HG03159 (cell line): Measurements from ENCODE around the gene PLVAP.

Source experiments
- ATAC-seq: cut with Tn5 transposase; IDR thresholded peaks from one replicate; pipeline ENCODE4 v1.9.1; 2021; ENCODE audit warnings: mild to moderate bottlenecking, moderate library complexity; ENCODE audit not compliant: unreplicated experiment

PLVAP gene

GRCh38 chr19:17336872-17337674, 40.1 kb downstream of the PLVAP start, which contains the start of gene GTPBP3:
GTPBP3 (plus strand) TSS chr19:17337553; CDS start chr19:17337612, 59 bp downstream.
- ATAC-seq: peak; percentile 74

DNA sequence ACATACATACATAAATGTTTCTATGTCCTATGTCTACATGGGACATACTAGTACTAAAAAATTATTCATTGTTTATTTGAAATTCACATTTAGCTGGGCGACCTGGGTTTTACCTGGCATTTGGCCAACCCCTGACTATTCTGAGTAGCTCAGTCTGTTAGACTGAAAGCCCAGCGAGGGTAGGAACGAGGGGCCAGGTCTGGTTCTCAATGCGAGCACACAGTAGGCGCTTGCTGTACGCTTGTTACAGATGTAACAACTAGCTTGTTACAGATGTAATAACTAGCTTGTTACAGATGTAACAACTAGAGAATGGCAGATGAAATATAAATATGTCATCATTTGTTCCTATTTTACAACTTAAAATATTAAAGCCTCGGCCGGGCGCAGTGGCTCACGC, 41.6 kb downstream of the PLVAP start:
- no peak for ATAC-seq

GRCh38 chr19:17334414-17335409, 42.4 kb downstream of the PLVAP start, which contains the start of gene ANO8:
ANO8 (minus strand) TSS chr19:17334855; CDS start chr19:17334670, 185 bp downstream.
- peak; percentile 39 for ATAC-seq

DNA sequence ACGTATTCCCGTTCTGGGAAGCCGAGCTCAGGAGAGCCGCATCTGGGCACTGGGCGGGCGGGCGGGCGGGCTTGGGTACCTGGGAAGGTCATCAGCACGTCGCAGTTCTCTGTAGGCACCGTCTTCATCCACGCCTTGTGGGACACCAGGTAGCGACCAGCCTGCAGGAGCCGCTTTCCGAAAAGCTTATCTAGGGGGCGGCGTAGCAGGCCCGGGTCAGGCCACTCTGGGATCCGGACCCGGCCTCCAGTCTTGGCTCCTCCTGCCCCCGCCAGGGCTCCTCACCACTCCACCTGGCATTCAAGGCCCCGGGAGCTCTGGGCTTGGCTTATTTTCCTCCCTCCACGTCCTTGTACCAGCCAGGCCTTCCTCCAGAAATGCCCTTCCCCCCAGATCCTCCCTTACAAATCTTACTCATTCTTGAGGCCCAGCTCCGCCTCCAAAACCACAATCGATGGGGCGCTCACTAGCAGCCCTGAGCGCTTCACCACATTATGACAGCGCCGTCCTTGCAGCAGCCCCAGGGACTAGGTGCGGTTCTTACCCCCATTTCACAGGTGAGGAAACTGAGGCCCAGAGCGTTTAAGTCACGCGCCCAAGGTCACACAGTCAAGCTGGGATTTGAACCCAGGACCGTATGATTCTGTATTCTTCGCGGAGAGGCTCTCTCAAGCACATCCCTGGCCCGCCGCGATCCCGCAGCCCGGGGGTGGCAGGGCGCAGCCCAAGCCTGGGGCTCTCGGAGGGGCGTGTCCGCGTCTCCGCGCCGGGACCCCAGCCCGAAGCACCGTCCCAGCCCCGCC, 43.3 kb downstream of the PLVAP start:
- no peak for ATAC-seq

DNA sequence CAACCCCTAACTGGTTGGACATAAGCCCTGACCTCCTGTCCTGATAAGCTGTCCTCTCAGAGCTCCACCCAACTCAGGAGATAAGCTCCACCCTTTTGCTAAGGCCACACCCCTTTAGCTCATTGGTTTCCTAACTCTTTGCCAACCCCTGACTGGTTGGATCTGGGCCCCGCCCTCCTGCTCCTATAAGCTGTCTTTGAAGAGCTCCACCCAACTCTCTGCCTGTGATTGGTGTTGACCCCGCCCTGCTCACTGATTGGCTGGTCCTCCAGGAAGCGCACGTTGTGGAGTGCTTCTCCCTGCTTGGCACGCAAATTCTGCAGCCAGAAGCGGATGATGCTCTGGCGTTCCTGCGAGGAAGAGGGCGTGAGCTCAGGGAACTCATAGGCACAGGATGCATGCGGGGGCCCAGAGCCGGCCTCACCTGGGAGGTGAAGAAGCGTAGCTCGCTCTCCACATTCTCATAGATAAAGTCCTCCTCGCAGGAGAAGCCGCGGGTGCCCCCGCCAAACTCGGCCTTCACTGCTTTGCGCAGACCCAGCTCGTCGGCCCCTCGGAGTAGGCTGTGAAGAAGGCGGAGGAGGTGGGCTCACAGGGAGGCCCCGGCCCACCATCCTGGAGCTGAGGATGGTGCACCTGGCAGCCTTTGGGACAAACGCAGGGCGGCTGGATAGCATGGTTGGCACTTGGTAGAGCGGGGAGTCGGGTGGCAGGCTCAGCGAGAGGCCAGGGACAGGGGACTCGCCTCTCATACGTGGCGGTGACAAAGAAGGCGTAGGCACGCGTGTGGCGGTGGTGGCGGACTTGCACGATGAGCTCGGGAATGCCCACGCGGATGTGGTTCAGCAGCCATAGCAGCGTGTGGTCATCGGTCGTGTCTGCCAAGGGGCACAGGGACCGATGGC, 44.2 kb downstream of the PLVAP start:
- ATAC-seq: no peak

DNA sequence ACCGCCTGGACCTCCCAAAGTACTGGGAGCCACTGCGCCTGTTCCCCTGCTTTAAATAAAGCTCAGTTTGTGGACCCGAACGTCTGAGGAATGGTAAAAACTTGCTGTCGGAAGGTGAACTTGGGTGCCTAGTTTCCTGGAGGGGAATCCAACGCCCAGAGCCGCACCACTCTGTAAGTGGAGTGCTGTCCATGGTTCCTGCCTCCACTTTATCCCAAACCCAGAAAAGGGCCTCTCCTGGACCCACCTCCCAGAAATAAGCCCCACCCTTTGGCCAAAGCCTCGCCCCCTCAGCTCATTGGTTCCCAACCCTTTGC, 44.8 kb downstream of the PLVAP start:
- ATAC-seq: no peak

GRCh38 chr19:17331045-17331558, 46.0 kb downstream of the PLVAP start:
- ATAC-seq: no peak

- ATAC-seq: no peak
Measured at GRCh38 chr19:17330262-17331044, 46.7 kb downstream of the PLVAP start.

- ATAC-seq: no peak
Measured at GRCh38 chr19:17329366-17330261, 47.5 kb downstream of the PLVAP start.

- no peak for ATAC-seq
Measured at GRCh38 chr19:17328517-17329365, 48.4 kb downstream of the PLVAP start.

DNA sequence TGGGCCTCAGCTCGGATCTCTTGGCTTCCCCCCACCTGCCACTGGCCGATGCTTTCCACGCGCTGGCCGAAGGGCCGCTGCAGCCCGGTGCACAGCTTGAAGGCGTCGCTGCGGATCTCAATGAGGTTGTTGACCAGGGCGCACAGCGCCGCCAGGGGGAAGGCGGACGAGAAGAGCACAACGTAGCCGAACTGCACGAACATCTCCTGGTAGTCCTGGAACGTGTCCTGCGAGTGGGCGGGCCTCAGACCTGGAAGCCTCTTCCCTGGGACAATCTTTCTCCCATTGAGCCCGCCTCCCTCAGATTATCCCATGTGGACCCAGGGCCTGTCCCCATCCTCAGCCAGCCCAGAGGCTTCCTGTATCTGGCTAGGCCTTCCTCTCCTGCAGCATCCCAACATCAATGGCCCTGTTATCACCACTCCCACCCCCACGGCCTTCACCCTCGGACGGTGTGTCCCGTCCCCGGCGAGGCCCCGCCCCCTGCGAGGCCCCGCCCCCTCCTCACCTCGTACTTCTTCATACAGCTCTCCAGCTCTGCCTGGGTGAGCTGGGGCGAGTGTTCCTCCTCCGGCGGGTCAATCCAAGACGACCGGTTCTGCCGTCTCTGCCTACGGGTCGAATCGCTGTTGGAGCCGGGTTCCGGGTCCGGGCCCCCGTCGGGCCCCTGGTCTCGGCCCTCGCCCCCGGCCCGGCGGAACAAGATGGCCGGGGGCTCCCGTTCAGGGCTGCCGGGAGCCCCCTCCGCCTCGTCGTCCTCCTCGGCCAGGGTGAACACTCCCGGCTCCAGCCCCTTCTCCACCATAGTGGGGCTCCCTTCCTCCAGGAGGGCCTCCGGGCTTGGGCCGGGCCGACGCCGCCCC, 49.3 kb downstream of the PLVAP start:
- no peak for ATAC-seq

DNA sequence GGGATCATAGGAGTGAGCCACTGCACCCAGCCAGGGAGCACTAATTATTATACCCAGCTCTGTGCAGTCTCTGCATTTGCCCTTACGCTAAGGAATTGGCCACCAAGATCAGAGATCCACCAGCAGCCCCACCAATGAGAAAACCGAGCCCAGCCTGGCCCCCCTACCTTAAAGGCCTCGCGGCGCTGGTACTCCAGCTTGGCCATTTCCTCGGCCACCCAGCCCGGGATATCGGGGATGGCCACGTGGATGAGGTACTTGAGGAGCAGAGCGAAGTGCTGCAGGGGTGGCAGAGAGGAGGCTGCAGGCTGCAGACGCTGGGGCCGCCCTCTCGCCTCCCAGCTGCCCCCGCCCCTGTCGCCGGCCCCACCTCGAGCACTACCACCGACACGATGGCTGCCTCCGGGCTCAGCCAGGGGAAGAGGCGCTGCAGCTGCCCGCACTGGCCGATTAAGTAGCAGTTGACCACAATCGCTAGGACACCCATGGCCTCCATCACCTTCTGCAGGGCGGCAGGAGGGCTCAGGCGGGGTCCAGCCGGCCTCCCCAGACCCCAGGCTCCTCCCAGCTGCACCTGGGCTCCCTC, 50.0 kb downstream of the PLVAP start:
- no peak for ATAC-seq

GRCh38 chr19:17326595-17326966, 50.6 kb downstream of the PLVAP start:
- ATAC-seq: no peak

- ATAC-seq: no peak
Measured at GRCh38 chr19:17325881-17326594, 51.1 kb downstream of the PLVAP start.

GRCh38 chr19:17325133-17325532, 52.0 kb downstream of the PLVAP start:
- no peak for ATAC-seq
